ENCODE data around the gene PAFAH1B2. TPM values are rescaled to one million over a fixed set of nuclear protein-coding genes. Genes with fewer than 3 reads are reported as not detected.

The PAFAH1B2 gene
- total and polyA plus RNA-seq, 2 donors (not counting 3 experiments of a cell fraction or from before 2014, with no cell fraction given) = 34.2 to 128 TPM

GRCh38 chr11:117143390-117143789 is 697 bp upstream of the PAFAH1B2 start:
- H3K4me1 ChIP-seq (ENCODE audit: control insufficient read depth, extremely low read depth, insufficient read depth, low read length) = peaks cover 11% of the 10 kb centered on the region
- peaks cover 40% of the 10 kb centered on the region for H3K79me2 ChIP-seq (ENCODE audit: control insufficient read depth, insufficient read depth, low read length)
- no TSS peak for BruUV-seq (replicated peaks)
- CTCF ChIA-PET = interaction anchor here (0.6 to 3.5 kb wide), 12 partner anchors 10 to 411 kb away, joined by 3 to 31 read pairs (median 7); partner anchors contain the start of genes APOA5, PCSK7, RNF214 and SIDT2
- peak overlapping the region; percentile 60 for H3K4me2 ChIP-seq (ENCODE audit: insufficient read depth, low read length)
- intact Hi-C loops (cut with micrococcal nuclease) (loop anchor here (1.0 kb wide), 1 partner anchor 370 kb away; no protein-coding TSS in a partner anchor), dilution Hi-C loops (cut with MboI; ENCODE audit: extremely low pct_ligation_motif_present, low sequenced_read_pairs) (no loop called here)
- TF ChIP-seq GATA2 (IDR thresholded peaks at IDR 0.05; ENCODE audit: insufficient read depth, insufficient read length, low read depth, low read length) (no peak), POLR2A (IDR thresholded peaks at IDR 0.05; ENCODE audit: low read depth, low read length) (no peak), MAX (IDR thresholded peaks at IDR 0.05; ENCODE audit: insufficient read depth, insufficient read length) (no peak), MYC (IDR thresholded peaks at IDR 0.05; ENCODE audit: low read depth, low read length) (no peak), EZH2 (IDR thresholded peaks at IDR 0.05; ENCODE audit: borderline replicate concordance, low read depth, low read length, severe bottlenecking) (no peak), POLR2AphosphoS5 (IDR thresholded peaks at IDR 0.05; ENCODE audit: insufficient read depth, low read depth, low read length) (no peak), FOS (IDR thresholded peaks at IDR 0.05; ENCODE audit: borderline replicate concordance, insufficient read depth, low read length) (no peak), JUN (IDR thresholded peaks at IDR 0.05; ENCODE audit: borderline replicate concordance, insufficient read depth, insufficient read length, low read depth) (no peak), CTCF (IDR thresholded peaks at IDR 0.05; ENCODE audit: extremely low read depth in 1 of 2, insufficient read depth in 1 of 2, low read depth in 1 of 2, low read length in 2 of 2) (no peak)
- no peak for FAIRE-seq
- no peak for DNase-seq (ENCODE audit: low read depth, low spot score)
- H3K36me3 ChIP-seq (ENCODE audit: control insufficient read depth in 2 of 2, extremely low read depth in 1 of 2, insufficient read depth in 2 of 2, low read length in 2 of 2) = no peaks in the 10 kb centered on the region
- H3K27ac ChIP-seq (ENCODE audit: insufficient read depth, low read depth, low read length) = peak overlapping the region; percentile 33
- POLR2A ChIA-PET = interaction anchor here (0.6 to 0.7 kb wide), 2 partner anchors 36 to 373 kb away, joined by 3 to 6 read pairs; no protein-coding TSS in a partner anchor
- peak overlapping the region; percentile 70 for H2AFZ ChIP-seq (ENCODE audit: low read depth, low read length)
- peaks cover 3% of the 10 kb centered on the region for H4K20me1 ChIP-seq (replicated peaks; ENCODE audit: control insufficient read depth, extremely low read depth, insufficient read depth, low read length)
- no peaks in the 10 kb centered on the region for H3K9me3 ChIP-seq (replicated peaks; ENCODE audit: control insufficient read depth, insufficient read depth, low read length)
- no peaks in the 10 kb centered on the region for H3K27me3 ChIP-seq (ENCODE audit: control insufficient read depth in 2 of 2, insufficient read depth in 2 of 2, low read length in 2 of 2)
- peak overlapping the region; percentile 79 to 95 (median 90) for H3K4me3 ChIP-seq (replicated peaks in 1 of 3; ENCODE audit: insufficient read depth in 1 of 3, low read depth in 1 of 3, low read length in 3 of 3)
- no peaks in the 10 kb centered on the region for H3K9me1 ChIP-seq (replicated peaks; ENCODE audit: control insufficient read depth, extremely low read depth, insufficient read depth, low read length)
- peak overlapping the region; percentile 82 for H3K9ac ChIP-seq (replicated peaks; ENCODE audit: extremely low read depth, insufficient read depth, low read length)

All from endothelial cell of umbilical vein (primary cell).